ENCODE results near the gene STK17B. TPM values are rescaled to one million over a fixed set of nuclear protein-coding genes. Genes with fewer than 3 reads are reported as not detected.

STK17B gene
- total and polyA plus RNA-seq, 2 of the 13 experiments (the other 11 are each of a cell fraction or from before 2014, with no cell fraction given) = 1.6 to 4.5 TPM

GRCh38 chr2:196171248-196171871 is at the start of gene STK17B (continued):
- TF ChIP-seq SETDB1 (CRISPR knock-in tag; IDR thresholded peaks at IDR 0.05; ENCODE audit: borderline replicate concordance) (no peak), ZNF550 (CRISPR knock-in tag; IDR thresholded peaks at IDR 0.05; ENCODE audit: borderline replicate concordance) (no peak), FOXC1 (CRISPR knock-in tag; IDR thresholded peaks at IDR 0.05; ENCODE audit: borderline replicate concordance) (0 out of 2 replicates have a peak, but pooled peaks have one; percentile 28), ZNF280B (CRISPR knock-in tag; IDR thresholded peaks at IDR 0.05; ENCODE audit: borderline replicate concordance) (no peak), CHD2 (IDR thresholded peaks at IDR 0.05; ENCODE audit: low read depth, low read length) (no peak), MTA1 (CRISPR knock-in tag; IDR thresholded peaks at IDR 0.05; ENCODE audit: borderline replicate concordance) (peak; percentile 6; the same call in 1 of the 2 replicates), CERS6 (CRISPR knock-in tag; IDR thresholded peaks at IDR 0.05) (no peak), KLF15 (CRISPR knock-in tag; IDR thresholded peaks at IDR 0.05; ENCODE audit: borderline replicate concordance) (no peak), LBX2 (CRISPR knock-in tag; IDR thresholded peaks at IDR 0.05; ENCODE audit: borderline replicate concordance) (no peak), SMYD3 (CRISPR knock-in tag; IDR thresholded peaks at IDR 0.05) (no peak), TCF7L2 (IDR thresholded peaks at IDR 0.05; ENCODE audit: low read depth, low read length) (no peak), TSC22D2 (CRISPR knock-in tag; IDR thresholded peaks at IDR 0.05; ENCODE audit: borderline replicate concordance) (0 out of 2 replicates have a peak, but pooled peaks have one; percentile 35), ZSCAN9 (CRISPR knock-in tag; IDR thresholded peaks at IDR 0.05; ENCODE audit: borderline replicate concordance) (0 out of 2 replicates have a peak, but pooled peaks have one; percentile 12), CBX2 (IDR thresholded peaks at IDR 0.05; ENCODE audit: low read depth, low read length) (no peak), CBX2 (CRISPR knock-in tag; IDR thresholded peaks at IDR 0.05; ENCODE audit: low read depth) (peak; percentile 52; the same call in 1 of the 2 replicates), CSRNP2 (CRISPR knock-in tag; conservative IDR thresholded peaks at IDR 0.05; ENCODE audit: low read depth) (no peak), RCOR2 (CRISPR knock-in tag; IDR thresholded peaks at IDR 0.05) (no peak)
- TF ChIP-seq, protein P1, sequence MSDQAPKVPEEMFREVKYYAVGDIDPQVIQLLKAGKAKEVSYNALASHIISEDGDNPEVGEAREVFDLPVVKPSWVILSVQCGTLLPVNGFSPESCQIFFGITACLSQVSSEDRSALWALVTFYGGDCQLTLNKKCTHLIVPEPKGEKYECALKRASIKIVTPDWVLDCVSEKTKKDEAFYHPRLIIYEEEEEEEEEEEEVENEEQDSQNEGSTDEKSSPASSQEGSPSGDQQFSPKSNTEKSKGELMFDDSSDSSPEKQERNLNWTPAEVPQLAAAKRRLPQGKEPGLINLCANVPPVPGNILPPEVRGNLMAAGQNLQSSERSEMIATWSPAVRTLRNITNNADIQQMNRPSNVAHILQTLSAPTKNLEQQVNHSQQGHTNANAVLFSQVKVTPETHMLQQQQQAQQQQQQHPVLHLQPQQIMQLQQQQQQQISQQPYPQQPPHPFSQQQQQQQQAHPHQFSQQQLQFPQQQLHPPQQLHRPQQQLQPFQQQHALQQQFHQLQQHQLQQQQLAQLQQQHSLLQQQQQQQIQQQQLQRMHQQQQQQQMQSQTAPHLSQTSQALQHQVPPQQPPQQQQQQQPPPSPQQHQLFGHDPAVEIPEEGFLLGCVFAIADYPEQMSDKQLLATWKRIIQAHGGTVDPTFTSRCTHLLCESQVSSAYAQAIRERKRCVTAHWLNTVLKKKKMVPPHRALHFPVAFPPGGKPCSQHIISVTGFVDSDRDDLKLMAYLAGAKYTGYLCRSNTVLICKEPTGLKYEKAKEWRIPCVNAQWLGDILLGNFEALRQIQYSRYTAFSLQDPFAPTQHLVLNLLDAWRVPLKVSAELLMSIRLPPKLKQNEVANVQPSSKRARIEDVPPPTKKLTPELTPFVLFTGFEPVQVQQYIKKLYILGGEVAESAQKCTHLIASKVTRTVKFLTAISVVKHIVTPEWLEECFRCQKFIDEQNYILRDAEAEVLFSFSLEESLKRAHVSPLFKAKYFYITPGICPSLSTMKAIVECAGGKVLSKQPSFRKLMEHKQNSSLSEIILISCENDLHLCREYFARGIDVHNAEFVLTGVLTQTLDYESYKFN (CRISPR knock-in tag; conservative IDR thresholded peaks at IDR 0.05) = 0 out of 2 replicates have a peak, but pooled peaks have one; percentile 25
- TF ChIP-seq, protein P2, sequence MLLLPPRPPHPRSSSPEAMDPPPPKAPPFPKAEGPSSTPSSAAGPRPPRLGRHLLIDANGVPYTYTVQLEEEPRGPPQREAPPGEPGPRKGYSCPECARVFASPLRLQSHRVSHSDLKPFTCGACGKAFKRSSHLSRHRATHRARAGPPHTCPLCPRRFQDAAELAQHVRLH (CRISPR knock-in tag; IDR thresholded peaks at IDR 0.05; ENCODE audit: borderline replicate concordance, low read depth) = peak; percentile 60; the same call in 1 of the 2 replicates

Measured in HepG2 (cell line).